Measurements from ENCODE around the gene FER1L5.

The FER1L5 gene

DNA sequence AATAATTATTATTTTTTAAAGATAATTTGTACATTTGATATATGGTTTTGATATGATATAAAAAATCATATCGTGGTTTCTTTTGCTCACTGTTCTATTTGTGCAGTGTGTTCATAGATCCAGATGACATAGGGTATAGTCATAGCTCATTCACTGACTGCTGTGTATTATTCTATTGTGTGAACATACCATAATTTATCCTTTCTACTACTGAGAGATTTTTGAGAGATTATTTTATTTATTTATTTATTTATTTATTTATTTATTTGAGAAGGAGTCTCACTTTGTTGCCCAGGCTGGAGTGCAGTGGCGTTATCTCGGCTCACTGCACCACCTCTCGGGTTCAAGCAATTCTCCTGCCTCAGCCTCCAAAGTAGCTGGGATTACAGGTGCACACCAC lies 39.0 kb downstream of the FER1L5 start:
- Histone ChIP-seq H3K79me2 (ENCODE audit: control insufficient read depth, low read length) (no peaks in the 10 kb centered on the region), H3F3A (ENCODE audit: control insufficient read depth, insufficient read depth) (no peaks in the 10 kb centered on the region), H3K4me2 (ENCODE audit: low read length) (no peak overlapping the region), H3K27ac (ENCODE audit: low read depth, low read length) (no peak overlapping the region), H3K9me2 (replicated peaks; ENCODE audit: control insufficient read depth, low read length) (no peaks in the 10 kb centered on the region), H3K9me3 (ENCODE audit: control insufficient read depth, insufficient read depth, low read length) (no peaks in the 10 kb centered on the region), H3K36me3 (ENCODE audit: control insufficient read depth, low read length) (no peaks in the 10 kb centered on the region), H3K27me3 (ENCODE audit: control insufficient read depth, low read length) (peaks cover 10% of the 10 kb centered on the region), H3K4me3 (ENCODE audit: low read length) (no peak overlapping the region), H3K4me1 (ENCODE audit: control insufficient read depth, low read length) (no peaks in the 10 kb centered on the region), H4K20me1 (ENCODE audit: control insufficient read depth, insufficient read depth, low read depth, low read length) (no peaks in the 10 kb centered on the region)
- TF ChIP-seq EZH2phosphoT487 (IDR thresholded peaks at IDR 0.05; ENCODE audit: borderline replicate concordance, low read length), result no peak
- TF ChIP-seq, protein P1, sequence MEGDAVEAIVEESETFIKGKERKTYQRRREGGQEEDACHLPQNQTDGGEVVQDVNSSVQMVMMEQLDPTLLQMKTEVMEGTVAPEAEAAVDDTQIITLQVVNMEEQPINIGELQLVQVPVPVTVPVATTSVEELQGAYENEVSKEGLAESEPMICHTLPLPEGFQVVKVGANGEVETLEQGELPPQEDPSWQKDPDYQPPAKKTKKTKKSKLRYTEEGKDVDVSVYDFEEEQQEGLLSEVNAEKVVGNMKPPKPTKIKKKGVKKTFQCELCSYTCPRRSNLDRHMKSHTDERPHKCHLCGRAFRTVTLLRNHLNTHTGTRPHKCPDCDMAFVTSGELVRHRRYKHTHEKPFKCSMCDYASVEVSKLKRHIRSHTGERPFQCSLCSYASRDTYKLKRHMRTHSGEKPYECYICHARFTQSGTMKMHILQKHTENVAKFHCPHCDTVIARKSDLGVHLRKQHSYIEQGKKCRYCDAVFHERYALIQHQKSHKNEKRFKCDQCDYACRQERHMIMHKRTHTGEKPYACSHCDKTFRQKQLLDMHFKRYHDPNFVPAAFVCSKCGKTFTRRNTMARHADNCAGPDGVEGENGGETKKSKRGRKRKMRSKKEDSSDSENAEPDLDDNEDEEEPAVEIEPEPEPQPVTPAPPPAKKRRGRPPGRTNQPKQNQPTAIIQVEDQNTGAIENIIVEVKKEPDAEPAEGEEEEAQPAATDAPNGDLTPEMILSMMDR (IDR thresholded peaks at IDR 0.05; ENCODE audit: low read depth, low read length, poor library complexity, severe bottlenecking), result no peak

DNA sequence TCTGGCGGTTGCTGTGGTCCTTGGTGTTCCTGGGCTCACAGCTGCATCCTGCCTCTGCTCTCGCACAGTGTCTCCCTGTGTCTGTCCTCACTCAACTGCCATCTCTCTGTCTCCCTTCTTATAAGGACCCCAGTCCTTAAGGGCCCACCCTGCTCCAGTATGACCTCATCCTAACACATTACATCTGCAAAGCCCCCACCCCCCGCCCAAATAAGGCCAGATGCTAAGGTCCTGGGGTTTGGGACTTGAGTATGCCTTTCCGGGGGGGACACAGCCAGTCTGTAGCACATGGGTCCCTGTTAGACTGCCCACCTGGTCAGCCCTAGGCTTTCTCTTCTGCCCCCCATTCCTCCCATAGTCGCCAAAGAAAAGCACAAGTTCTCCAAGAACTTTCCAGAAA lies 40.7 kb downstream of the FER1L5 start:
- Histone ChIP-seq H3F3A (ENCODE audit: control insufficient read depth, insufficient read depth) (no peaks in the 10 kb centered on the region), H3K36me3 (ENCODE audit: control insufficient read depth, low read length) (no peaks in the 10 kb centered on the region), H4K20me1 (ENCODE audit: control insufficient read depth, insufficient read depth, low read depth, low read length) (no peaks in the 10 kb centered on the region), H3K4me3 (ENCODE audit: low read length) (no peak overlapping the region), H3K27ac (ENCODE audit: low read depth, low read length) (no peak overlapping the region), H3K4me2 (ENCODE audit: low read length) (no peak overlapping the region), H3K9me2 (replicated peaks; ENCODE audit: control insufficient read depth, low read length) (no peaks in the 10 kb centered on the region), H3K9me3 (ENCODE audit: control insufficient read depth, insufficient read depth, low read length) (no peaks in the 10 kb centered on the region), H3K27me3 (ENCODE audit: control insufficient read depth, low read length) (peaks cover 10% of the 10 kb centered on the region), H3K79me2 (ENCODE audit: control insufficient read depth, low read length) (no peaks in the 10 kb centered on the region), H3K4me1 (ENCODE audit: control insufficient read depth, low read length) (no peaks in the 10 kb centered on the region)
- TF ChIP-seq EZH2phosphoT487 (IDR thresholded peaks at IDR 0.05; ENCODE audit: borderline replicate concordance, low read length), result no peak
- TF ChIP-seq, protein P1 (IDR thresholded peaks at IDR 0.05; ENCODE audit: low read depth, low read length, poor library complexity, severe bottlenecking), result no peak

DNA sequence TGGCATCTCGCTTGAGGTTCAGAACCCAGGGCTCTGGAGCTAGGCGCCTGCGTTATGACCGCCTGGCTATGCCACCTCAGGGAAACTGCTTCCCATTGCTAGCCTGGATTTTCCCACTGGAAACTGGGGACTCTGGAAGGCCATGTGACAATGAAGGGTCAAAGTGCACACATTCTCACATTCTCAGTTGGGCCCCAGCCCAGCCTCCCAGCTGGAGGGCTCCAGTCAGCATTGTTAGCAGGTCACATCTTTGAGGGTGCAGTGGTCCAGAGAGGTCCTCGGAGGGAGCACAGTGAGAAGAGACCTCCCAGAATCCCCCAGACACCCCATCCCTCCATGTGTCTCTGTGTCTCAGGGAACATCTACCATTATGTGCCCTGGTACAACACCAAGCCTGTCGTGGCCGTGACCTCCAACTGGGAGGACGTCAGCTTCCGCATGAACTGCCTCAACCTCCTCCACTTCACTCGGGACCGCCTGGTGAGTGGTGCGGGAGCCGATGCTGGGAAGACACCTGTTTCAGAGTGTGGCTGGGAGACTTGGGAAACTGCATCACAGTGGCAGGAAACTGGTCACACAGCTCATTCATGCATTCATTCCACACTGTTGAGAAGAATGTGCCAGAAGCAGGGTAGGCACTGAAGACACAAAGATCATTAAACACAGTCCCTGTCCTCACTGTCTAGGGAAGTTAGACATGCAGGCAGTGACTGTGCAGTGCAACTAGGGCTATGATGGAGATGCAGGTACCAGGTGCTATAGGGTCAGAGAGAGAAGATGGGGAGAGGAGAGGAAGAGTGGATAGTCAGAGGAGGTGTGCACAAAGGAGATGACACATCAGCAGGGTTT lies 41.6 kb downstream of the FER1L5 start:
- no peaks in the 10 kb centered on the region for H4K20me1 ChIP-seq (ENCODE audit: control insufficient read depth, insufficient read depth, low read depth, low read length)
- H3K9me3 ChIP-seq (ENCODE audit: control insufficient read depth, insufficient read depth, low read length), result no peaks in the 10 kb centered on the region
- no peaks in the 10 kb centered on the region for H3K36me3 ChIP-seq (ENCODE audit: control insufficient read depth, low read length)
- no peak overlapping the region for H3K4me3 ChIP-seq (ENCODE audit: low read length)
- no peaks in the 10 kb centered on the region for H3F3A ChIP-seq (ENCODE audit: control insufficient read depth, insufficient read depth)
- TF ChIP-seq, protein P1 (IDR thresholded peaks at IDR 0.05; ENCODE audit: low read depth, low read length, poor library complexity, severe bottlenecking), result no peak
- TF ChIP-seq EZH2phosphoT487 (IDR thresholded peaks at IDR 0.05; ENCODE audit: borderline replicate concordance, low read length), result no peak
- no peak overlapping the region for H3K27ac ChIP-seq (ENCODE audit: low read depth, low read length)
- no peaks in the 10 kb centered on the region for H3K79me2 ChIP-seq (ENCODE audit: control insufficient read depth, low read length)
- no peaks in the 10 kb centered on the region for H3K4me1 ChIP-seq (ENCODE audit: control insufficient read depth, low read length)
- peaks cover 10% of the 10 kb centered on the region for H3K27me3 ChIP-seq (ENCODE audit: control insufficient read depth, low read length)
- no peaks in the 10 kb centered on the region for H3K9me2 ChIP-seq (replicated peaks; ENCODE audit: control insufficient read depth, low read length)
- no peak overlapping the region for H3K4me2 ChIP-seq (ENCODE audit: low read length)
